Breast epithelium (tissue), 4 donors: ENCODE data around the gene C12orf57. TPM values are rescaled to one million over a fixed set of nuclear protein-coding genes. Genes with fewer than 3 reads are reported as not detected.
A peak's percentile ranks its signal among the peaks of the same experiment; 100 is the strongest.

Experiments used
- DNase-seq, 2 donors: peaks; one replicate each; pipeline ENCODE4 v3.0.0-alpha.2; 2019; ENCODE audit warnings: low spot score in 2 of 2
- H3K27ac ChIP-seq, 2 donors: fragments of 200-600 bp; sonication (generic) in 1 of 2; one replicate each; pipeline ENCODE4 v1.5.1; 2016 to 2019; ENCODE audit warnings: mild to moderate bottlenecking in 1 of 2
- H3K27me3 ChIP-seq, 2 donors: fragments of 200-600 bp; sonication (generic) in 1 of 2; one replicate each; pipeline versions ENCODE4 v1.5.1 to v1.6.0; 2017 to 2019; ENCODE audit warnings: control low read depth in 1 of 2, mild to moderate bottlenecking in 1 of 2
- H3K36me3 ChIP-seq: fragments of 200-600 bp; one replicate; pipeline ENCODE4 v1.5.1; 2019
- H3K4me1 ChIP-seq, 2 donors: fragments of 200-600 bp; sonication (generic); one replicate each; pipeline ENCODE4 v1.5.1; 2016 to 2019; ENCODE audit warnings: control low read depth in 1 of 2
- H3K4me3 ChIP-seq, 3 donors: fragments of 200-600 bp; sonication (generic); 1 replicate in 2 of 3; 2 replicates in 1 of 3; pipeline ENCODE4 v1.5.1; 2016 to 2019; ENCODE audit warnings: mild to moderate bottlenecking in 3 of 3, moderate library complexity in 2 of 3
- H3K9me3 ChIP-seq, 2 donors: fragments of 200-600 bp; sonication (generic) in 1 of 2; one replicate each; pipeline ENCODE4 v1.5.1; 2016 to 2019; ENCODE audit warnings: control low read depth in 1 of 2
- CTCF ChIP-seq, 3 donors: fragments of 450-650 bp; IDR thresholded peaks; one replicate each; pipeline ENCODE4 v1.5.1; 2016 to 2017; ENCODE audit warnings: antibody characterized with exemption in 3 of 3, mild to moderate bottlenecking in 3 of 3, moderate library complexity in 3 of 3
- POLR2A ChIP-seq: fragments of 450-650 bp; IDR thresholded peaks from one replicate; pipeline ENCODE4 v1.6.1; 2016; ENCODE audit warnings: antibody characterized with exemption, mild to moderate bottlenecking, moderate library complexity
- POLR2AphosphoS5 ChIP-seq, 3 donors: sonication (generic); formaldehyde crosslinking; IDR thresholded peaks; one replicate each; pipeline ENCODE4 v1.6.1; 2017; ENCODE audit warnings: antibody characterized with exemption in 3 of 3
- intact Hi-C: fragments of 100-400 bp; cut with DNase I; formaldehyde crosslinking; loops from one replicate; pipeline ENCODE4 v1.15.1; 2023; ENCODE audit warnings: low total_unique reads
- total RNA-seq, 3 donors: library from RNA; depleted of rRNA; stranded (reverse); fragments of >200 nt; gene quantifications; one replicate each; pipeline ENCODE4 v1.1.0, GENCODE V29; 2016

The C12orf57 gene
- total RNA-seq, 3 donors from 2014 or later, result 515 to 824 (median 547) TPM

GRCh38 chr12:6967651-6968100 is 23.9 kb downstream of the C12orf57 start:
- TF ChIP-seq POLR2AphosphoS5 (IDR thresholded peaks at IDR 0.05) (no peak), POLR2A (no peak), CTCF (IDR thresholded peaks at IDR 0.05) (no peak)
- intact Hi-C loops, result loop anchor here (10.0 kb wide), 1 partner anchor 103 kb away; the partner anchor contains the start of gene TPI1
- peak overlapping the region; percentile 30 to 94 for H3K27ac ChIP-seq
- no peak overlapping the region for H3K4me3 ChIP-seq
- no peak for DNase-seq
- peaks cover 8 to 36% of the 10 kb centered on the region in 2 donors for H3K4me1 ChIP-seq
- peaks cover 8% of the 10 kb centered on the region for H3K36me3 ChIP-seq
- H3K27me3 ChIP-seq, result no peaks in the 10 kb centered on the region
- H3K9me3 ChIP-seq, result no peaks in the 10 kb centered on the region

- DNase-seq, result no peak
- TF ChIP-seq POLR2A (no peak), CTCF (IDR thresholded peaks at IDR 0.05) (no peak), POLR2AphosphoS5 (IDR thresholded peaks at IDR 0.05) (no peak)
- Histone ChIP-seq H3K36me3 (peaks cover 8% of the 10 kb centered on the region), H3K9me3 (no peaks in the 10 kb centered on the region), H3K4me3 (no peak overlapping the region), H3K27me3 (no peaks in the 10 kb centered on the region), H3K27ac (peak overlapping the region; percentile 30 to 94), H3K4me1 (peaks cover 8 to 36% of the 10 kb centered on the region in 2 donors)
- intact Hi-C loops, result loop anchor here (10.0 kb wide), 1 partner anchor 104 kb away; the partner anchor contains the start of gene TPI1
Observed at GRCh38 chr12:6968426-6968825, 24.6 kb downstream of the C12orf57 start.

- Histone ChIP-seq H3K27me3 (no peaks in the 10 kb centered on the region), H3K9me3 (no peaks in the 10 kb centered on the region), H3K36me3 (peaks cover 8% of the 10 kb centered on the region), H3K4me1 (peaks cover 4 to 24% of the 10 kb centered on the region in 2 donors), H3K27ac (peak overlapping the region; percentile 92 to 94), H3K4me3 (peak overlapping the region; percentile 81 to 98 (median 90))
- no peak for DNase-seq
- TF ChIP-seq POLR2AphosphoS5 (IDR thresholded peaks at IDR 0.05), result no peak
- no peak for TF ChIP-seq CTCF (IDR thresholded peaks at IDR 0.05)
- TF ChIP-seq POLR2A, result no peak
- intact Hi-C loops, result no loop called here
Observed at GRCh38 chr12:6970096-6970527, 26.3 kb downstream of the C12orf57 start.

- Histone ChIP-seq H3K27ac (no peak overlapping the region), H3K9me3 (no peaks in the 10 kb centered on the region), H3K4me3 (no peak overlapping the region), H3K36me3 (peaks cover 4% of the 10 kb centered on the region), H3K4me1 (peaks cover 3 to 4% of the 10 kb centered on the region in 2 donors), H3K27me3 (no peaks in the 10 kb centered on the region)
- intact Hi-C loops, result no loop called here
- no peak for DNase-seq
- no peak for TF ChIP-seq CTCF (IDR thresholded peaks at IDR 0.05)
- TF ChIP-seq POLR2AphosphoS5 (IDR thresholded peaks at IDR 0.05), result no peak
- no peak for TF ChIP-seq POLR2A
Observed at GRCh38 chr12:6974180-6974579, 30.4 kb downstream of the C12orf57 start.

GRCh38 chr12:6975297-6976032 is 31.6 kb downstream of the C12orf57 start:
- Histone ChIP-seq H3K27ac (no peak overlapping the region), H3K4me1 (no peaks in the 10 kb centered on the region), H3K27me3 (no peaks in the 10 kb centered on the region), H3K9me3 (no peaks in the 10 kb centered on the region), H3K36me3 (peaks cover 4% of the 10 kb centered on the region), H3K4me3 (no peak overlapping the region)
- no peak for TF ChIP-seq POLR2A
- TF ChIP-seq CTCF (IDR thresholded peaks at IDR 0.05), result no peak
- no peak for TF ChIP-seq POLR2AphosphoS5 (IDR thresholded peaks at IDR 0.05)
- DNase-seq, result no peak
- intact Hi-C loops, result no loop called here
